ENCODE results near the gene PCYOX1L. TPM values are rescaled to one million over a fixed set of nuclear protein-coding genes. Genes with fewer than 3 reads are reported as not detected.

Gene PCYOX1L
- polyA plus RNA-seq, 3 donors, result 9.8 to 31.8 (median 13.5) TPM

DNA sequence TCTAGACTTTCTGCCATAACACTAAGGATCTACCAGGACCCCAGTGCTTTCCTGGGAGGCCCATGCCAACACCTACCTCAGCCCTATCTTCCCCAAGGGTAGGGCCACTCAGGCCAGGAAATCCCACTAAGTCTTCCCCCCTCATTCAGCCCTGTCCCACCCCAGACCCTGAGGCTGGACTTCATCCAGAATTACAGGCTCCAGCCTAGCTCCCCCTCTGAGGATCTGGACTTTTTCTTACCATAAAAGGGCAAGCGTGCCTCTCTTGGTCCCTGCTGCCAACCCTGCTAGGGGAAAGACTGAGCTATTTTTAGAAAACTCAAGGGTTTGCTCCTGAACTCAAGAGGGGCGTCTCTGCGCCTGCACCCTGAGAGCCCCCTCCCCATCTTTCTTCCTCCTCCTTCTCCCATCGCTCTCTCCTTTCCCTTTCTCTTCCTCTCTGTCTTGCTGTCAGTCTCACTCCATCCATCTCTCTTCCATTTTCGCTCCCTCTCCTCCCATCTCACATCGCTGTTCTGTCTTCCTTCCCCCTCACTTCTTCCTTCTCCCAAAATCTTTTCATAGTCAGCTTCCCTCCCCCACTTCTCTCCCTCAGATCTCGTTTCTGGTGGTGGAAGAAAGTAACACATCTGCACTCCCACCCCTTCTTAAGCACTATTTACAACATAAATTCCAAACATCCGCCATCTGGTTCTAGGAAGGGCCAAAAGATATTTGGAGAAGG, 59.3 kb downstream of the PCYOX1L start:
- H3K79me2 ChIP-seq (ENCODE audit: insufficient read depth, low read length), result no peaks in the 10 kb centered on the region
- DNase-seq, result no peak
- TF ChIP-seq, protein P1, sequence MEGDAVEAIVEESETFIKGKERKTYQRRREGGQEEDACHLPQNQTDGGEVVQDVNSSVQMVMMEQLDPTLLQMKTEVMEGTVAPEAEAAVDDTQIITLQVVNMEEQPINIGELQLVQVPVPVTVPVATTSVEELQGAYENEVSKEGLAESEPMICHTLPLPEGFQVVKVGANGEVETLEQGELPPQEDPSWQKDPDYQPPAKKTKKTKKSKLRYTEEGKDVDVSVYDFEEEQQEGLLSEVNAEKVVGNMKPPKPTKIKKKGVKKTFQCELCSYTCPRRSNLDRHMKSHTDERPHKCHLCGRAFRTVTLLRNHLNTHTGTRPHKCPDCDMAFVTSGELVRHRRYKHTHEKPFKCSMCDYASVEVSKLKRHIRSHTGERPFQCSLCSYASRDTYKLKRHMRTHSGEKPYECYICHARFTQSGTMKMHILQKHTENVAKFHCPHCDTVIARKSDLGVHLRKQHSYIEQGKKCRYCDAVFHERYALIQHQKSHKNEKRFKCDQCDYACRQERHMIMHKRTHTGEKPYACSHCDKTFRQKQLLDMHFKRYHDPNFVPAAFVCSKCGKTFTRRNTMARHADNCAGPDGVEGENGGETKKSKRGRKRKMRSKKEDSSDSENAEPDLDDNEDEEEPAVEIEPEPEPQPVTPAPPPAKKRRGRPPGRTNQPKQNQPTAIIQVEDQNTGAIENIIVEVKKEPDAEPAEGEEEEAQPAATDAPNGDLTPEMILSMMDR (IDR thresholded peaks at IDR 0.05), result no peak
- peaks cover 18% of the 10 kb centered on the region for H3K4me1 Mint-ChIP-seq
- no peak overlapping the region for H3K9ac ChIP-seq (ENCODE audit: insufficient read depth, low read length, poor library complexity, severe bottlenecking)
- no peak overlapping the region for H2AFZ ChIP-seq (ENCODE audit: insufficient read depth, low read depth, low read length, poor library complexity, severe bottlenecking)
- H3K4me3 Mint-ChIP-seq, result no peak overlapping the region
- no peak overlapping the region for H3K27ac ChIP-seq (ENCODE audit: low read depth in 1 of 2, low read length in 2 of 2)
- H3K9me3 Mint-ChIP-seq, result peaks cover 0 to 2% (median 0%) of the 10 kb centered on the region in 7 donors
- H3K27me3 ChIP-seq (ENCODE audit: control insufficient read depth in 2 of 2, insufficient read depth in 2 of 2, low read length in 2 of 2), result no peaks in the 10 kb centered on the region
- H3K27ac Mint-ChIP-seq, result no peak overlapping the region
- intact Hi-C loops (cut with micrococcal nuclease), result no loop called here
- H3K36me3 Mint-ChIP-seq, result no peaks in the 10 kb centered on the region
- H3K9me3 ChIP-seq (replicated peaks in 1 of 2; ENCODE audit: control insufficient read depth in 1 of 2, insufficient read depth in 1 of 2, low read length in 2 of 2), result no peaks in the 10 kb centered on the region
- no peak overlapping the region for H3K4me3 ChIP-seq (replicated peaks in 1 of 3; ENCODE audit: low read depth in 2 of 3, low read length in 3 of 3)
- H3K27me3 Mint-ChIP-seq (ENCODE audit: low read depth in 3 of 3), result peaks cover under 1 to 7% (median 4%) of the 10 kb centered on the region in 3 donors
- peaks cover 0 to under 1% of the 10 kb centered on the region in 2 donors for H3K4me1 ChIP-seq (ENCODE audit: control insufficient read depth in 1 of 2, insufficient read depth in 2 of 2, low read length in 2 of 2)
- no peak overlapping the region for H3K4me2 ChIP-seq (replicated peaks; ENCODE audit: extremely low read depth, low read length, poor library complexity, severe bottlenecking)
- 71% methylated on average over 3 of the region's 8 CpGs for WGBS (ENCODE audit: insufficient coverage)
- no peaks in the 10 kb centered on the region for H3K36me3 ChIP-seq (replicated peaks in 1 of 2; ENCODE audit: control insufficient read depth in 1 of 2, insufficient read depth in 2 of 2, low read length in 2 of 2)
- no peaks in the 10 kb centered on the region for H4K20me1 ChIP-seq (ENCODE audit: insufficient read depth, low read length)

DNA sequence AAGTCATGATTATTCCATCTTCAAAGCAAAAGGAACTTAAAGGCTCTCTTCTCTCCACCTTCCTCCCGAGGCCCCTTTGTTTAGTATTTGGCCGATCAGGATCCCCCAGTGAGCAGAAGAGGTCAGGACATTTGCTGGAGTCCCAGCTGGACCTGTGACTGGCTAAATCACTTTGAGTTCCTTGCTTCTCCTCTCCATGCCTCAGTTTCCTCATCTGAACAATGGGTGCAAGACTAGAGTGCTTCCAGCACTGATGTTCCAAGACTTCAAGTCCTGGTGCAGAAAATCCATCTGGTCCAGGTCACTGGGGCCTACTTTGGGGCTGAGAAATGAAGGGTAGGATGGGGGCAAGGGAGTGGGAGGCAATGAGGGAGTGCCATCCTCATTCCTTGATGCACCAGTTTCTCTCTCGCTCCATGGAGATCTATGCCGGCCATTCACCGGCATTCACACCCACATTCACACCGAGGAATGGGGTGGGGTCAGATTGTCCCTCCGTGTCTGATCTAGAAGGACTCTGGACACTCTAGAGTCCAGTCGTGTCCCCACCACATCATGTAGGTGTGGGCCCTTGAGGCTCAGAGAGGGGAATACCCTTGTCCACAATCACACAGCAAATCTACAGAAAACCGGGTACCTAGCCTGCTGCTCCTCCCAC, 60.0 kb downstream of the PCYOX1L start:
- no peaks in the 10 kb centered on the region for H3K27me3 ChIP-seq (ENCODE audit: control insufficient read depth in 2 of 2, insufficient read depth in 2 of 2, low read length in 2 of 2)
- intact Hi-C loops (cut with micrococcal nuclease), result no loop called here
- H3K4me2 ChIP-seq (replicated peaks; ENCODE audit: extremely low read depth, low read length, poor library complexity, severe bottlenecking), result no peak overlapping the region
- DNase-seq, result no peak
- H3K36me3 ChIP-seq (replicated peaks in 1 of 2; ENCODE audit: control insufficient read depth in 1 of 2, insufficient read depth in 2 of 2, low read length in 2 of 2), result no peaks in the 10 kb centered on the region
- no peaks in the 10 kb centered on the region for H3K79me2 ChIP-seq (ENCODE audit: insufficient read depth, low read length)
- no peak overlapping the region for H3K4me3 ChIP-seq (replicated peaks in 1 of 3; ENCODE audit: low read depth in 2 of 3, low read length in 3 of 3)
- H3K9me3 ChIP-seq (replicated peaks in 1 of 2; ENCODE audit: control insufficient read depth in 1 of 2, insufficient read depth in 1 of 2, low read length in 2 of 2), result no peaks in the 10 kb centered on the region
- H3K27ac ChIP-seq (ENCODE audit: low read depth in 1 of 2, low read length in 2 of 2), result no peak overlapping the region
- Mint-ChIP-seq H3K4me1 (peaks cover 25% of the 10 kb centered on the region), H3K27me3 (ENCODE audit: low read depth in 3 of 3) (peaks cover 2 to 5% (median 4%) of the 10 kb centered on the region in 3 donors), H3K27ac (no peak overlapping the region), H3K36me3 (no peaks in the 10 kb centered on the region), H3K9me3 (peaks cover 0 to 2% (median 0%) of the 10 kb centered on the region in 7 donors), H3K4me3 (no peak overlapping the region)
- H2AFZ ChIP-seq (ENCODE audit: insufficient read depth, low read depth, low read length, poor library complexity, severe bottlenecking), result no peak overlapping the region
- no peak overlapping the region for H3K9ac ChIP-seq (ENCODE audit: insufficient read depth, low read length, poor library complexity, severe bottlenecking)
- WGBS (ENCODE audit: insufficient coverage), result 87% methylated on average over 2 of the region's 9 CpGs
- no peaks in the 10 kb centered on the region for H4K20me1 ChIP-seq (ENCODE audit: insufficient read depth, low read length)
- peaks cover 5 to 8% of the 10 kb centered on the region in 2 donors for H3K4me1 ChIP-seq (ENCODE audit: control insufficient read depth in 1 of 2, insufficient read depth in 2 of 2, low read length in 2 of 2)
- TF ChIP-seq, protein P1 (IDR thresholded peaks at IDR 0.05), result no peak

Data from CD14-positive monocyte (primary cell).